GM12891 (cell line): ENCODE measurements around the gene IL1B.

Source experiments
- DNase-seq: peaks from one replicate; pipeline ENCODE4 v3.0.0; 2011; ENCODE audit warnings: low spot score; ENCODE audit not compliant: insufficient read length
- FAIRE-seq: peaks from 2 replicates; lab custom pipeline; 2011; peaks lifted over from hg19 to GRCh38; lab: Jason Lieb, UNC
- PAX5 ChIP-seq: IDR thresholded peaks from 2 replicates; pipeline ENCODE4 v1.6.1; 2011; ENCODE audit warnings: low read length, moderate library complexity, mild to moderate bottlenecking; ENCODE audit not compliant: insufficient read depth, severe bottlenecking
- POLR2A ChIP-seq: IDR thresholded peaks from 2 replicates; pipeline ENCODE4 v1.6.1; 2011; ENCODE audit warnings: low read depth, low read length, control low read depth
- POLR2AphosphoS5 ChIP-seq: IDR thresholded peaks from 2 replicates; pipeline ENCODE4 v1.6.1; 2011; ENCODE audit warnings: low read depth, low read length, control low read depth
- POU2F2 ChIP-seq: IDR thresholded peaks from 2 replicates; pipeline ENCODE4 v1.6.1; 2011; ENCODE audit warnings: low read depth, mild to moderate bottlenecking, control low read depth, low read length, moderate library complexity
- SPI1 ChIP-seq: IDR thresholded peaks from 2 replicates; pipeline ENCODE4 v1.6.1; 2011; ENCODE audit warnings: low read depth, low read length, control low read depth
- TAF1 ChIP-seq: IDR thresholded peaks from 2 replicates; pipeline ENCODE4 v1.6.1; 2011; ENCODE audit warnings: low read depth, low read length, control low read depth

The IL1B gene

DNA sequence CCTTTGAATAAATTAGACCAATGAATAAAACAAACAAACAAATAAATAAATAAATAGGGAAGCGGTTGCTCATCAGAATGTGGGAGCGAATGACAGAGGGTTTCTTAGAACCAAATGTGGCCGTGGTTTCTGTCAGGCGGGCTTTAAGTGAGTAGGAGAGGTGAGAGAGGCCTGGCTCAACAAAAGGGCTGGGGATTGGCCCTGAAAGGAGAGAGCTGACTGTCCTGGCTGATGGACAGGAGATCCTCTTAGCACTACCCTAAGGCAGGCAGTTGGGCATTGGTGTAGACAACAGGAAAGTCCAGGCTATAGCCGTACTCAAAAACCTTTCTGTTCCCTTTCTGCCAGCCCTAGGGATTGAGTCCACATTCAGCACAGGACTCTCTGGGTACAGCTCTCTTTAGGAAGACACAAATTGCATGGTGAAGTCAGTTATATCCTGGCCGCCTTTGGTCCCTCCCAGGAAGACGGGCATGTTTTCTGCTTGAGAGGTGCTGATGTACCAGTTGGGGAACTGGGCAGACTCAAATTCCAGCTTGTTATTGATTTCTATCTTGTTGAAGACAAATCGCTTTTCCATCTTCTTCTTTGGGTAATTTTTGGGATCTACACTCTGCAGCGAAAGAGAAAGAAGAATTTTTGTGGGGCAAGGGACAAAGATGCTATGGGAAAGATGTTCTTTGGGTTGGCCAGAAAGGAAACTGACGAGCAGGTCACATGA lies 6.5 kb downstream of the IL1B start:
- TF ChIP-seq POLR2A = no peak
- TF ChIP-seq TAF1 = no peak
- no peak for TF ChIP-seq SPI1
- TF ChIP-seq POU2F2 = no peak
- TF ChIP-seq POLR2AphosphoS5 = no peak
- no peak for TF ChIP-seq PAX5
- FAIRE-seq (no peak), DNase-seq (no peak)

DNA sequence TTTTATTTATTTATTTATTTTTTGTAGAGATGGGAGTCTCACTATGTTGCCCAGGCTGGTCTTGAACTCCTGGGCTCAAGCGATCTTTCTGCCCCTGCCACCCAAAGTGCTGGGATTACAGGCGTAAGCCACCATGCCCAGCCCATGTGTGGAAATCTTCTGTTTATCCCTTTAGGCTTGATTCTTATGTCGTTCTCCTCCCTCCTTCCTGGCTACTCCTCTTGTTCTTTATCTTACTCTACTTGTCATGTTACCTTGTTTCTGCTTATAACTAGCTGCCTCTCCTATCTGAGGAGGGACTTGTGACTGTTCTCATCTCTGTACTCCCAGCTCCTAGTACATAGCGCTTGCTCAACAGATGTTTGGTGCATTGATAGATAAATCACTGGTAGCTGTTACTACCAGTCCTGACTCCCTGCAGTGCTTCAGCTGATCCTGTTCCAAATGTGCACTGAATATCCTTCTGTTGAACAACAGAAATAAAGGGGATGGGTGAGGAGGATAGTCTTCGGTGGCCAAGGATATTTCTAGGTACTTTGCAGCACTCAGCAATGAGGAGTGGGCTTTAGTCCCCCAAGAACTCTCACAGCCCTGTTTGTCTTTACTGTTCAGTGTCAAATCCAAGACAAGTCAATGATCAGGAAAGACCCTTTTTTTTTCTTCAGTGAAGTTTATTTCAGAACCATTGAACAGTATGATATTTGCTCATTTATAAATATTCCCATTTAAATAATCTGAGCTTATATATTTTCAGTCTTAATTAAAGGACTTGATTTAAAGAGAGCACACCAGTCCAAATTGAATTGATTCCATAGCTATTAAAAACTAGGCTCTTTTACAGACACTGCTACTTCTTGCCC lies 7.2 kb downstream of the IL1B start:
- FAIRE-seq (no peak), DNase-seq (no peak)
- TF ChIP-seq TAF1 (no peak), POLR2A (no peak), PAX5 (no peak), SPI1 (no peak), POU2F2 (no peak), POLR2AphosphoS5 (no peak)

DNA sequence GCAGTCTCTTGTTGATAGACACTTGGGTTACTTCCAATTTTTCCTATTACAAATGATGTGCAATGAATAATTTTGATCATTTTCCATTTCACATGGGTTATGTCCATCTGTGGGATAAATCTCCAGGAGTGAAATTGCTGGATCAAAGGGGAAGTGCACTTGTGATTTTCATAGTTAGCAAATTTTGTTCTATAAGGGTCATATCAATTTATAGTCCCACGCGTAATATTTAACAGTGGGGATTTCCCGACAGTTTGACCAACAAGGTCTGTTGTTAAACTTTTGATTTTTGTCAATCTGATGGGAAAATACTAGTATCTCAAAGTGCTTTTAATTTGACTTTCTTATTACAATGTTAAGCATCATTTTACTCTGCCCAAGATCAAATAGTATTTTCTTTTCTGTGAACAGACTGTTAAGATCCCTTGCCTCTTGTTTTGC lies 8.3 kb downstream of the IL1B start:
- no peak for DNase-seq
- no peak for FAIRE-seq

DNA sequence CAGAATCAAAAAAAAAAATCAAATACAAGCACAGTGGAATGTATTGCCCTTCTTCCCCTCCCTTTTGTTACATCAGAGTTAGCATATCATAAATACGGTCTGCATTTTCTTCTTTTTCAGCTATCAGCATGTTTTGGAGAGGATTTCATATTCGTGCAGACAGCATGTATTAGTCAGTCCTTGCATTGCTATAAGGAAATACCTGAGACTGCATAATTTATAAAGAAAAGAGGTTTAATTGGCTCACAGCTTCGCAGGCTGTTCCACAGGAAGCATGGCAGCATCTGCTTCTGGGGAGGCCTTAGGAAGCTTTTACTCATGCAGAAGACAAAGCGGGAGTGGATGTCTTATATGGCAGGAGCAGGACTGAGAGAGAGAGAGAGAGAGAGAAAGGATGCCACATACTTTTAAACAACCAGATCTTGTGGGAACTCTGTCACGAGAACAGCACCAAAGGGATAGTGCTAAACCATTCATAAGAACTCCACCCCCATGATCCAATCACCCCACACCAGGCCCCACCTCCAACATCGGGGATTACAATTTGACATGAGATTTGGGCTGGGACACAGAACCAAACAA lies 8.9 kb downstream of the IL1B start:
- FAIRE-seq (no peak), DNase-seq (no peak)
- TF ChIP-seq POLR2AphosphoS5 = no peak
- TF ChIP-seq SPI1 = no peak
- no peak for TF ChIP-seq PAX5
- TF ChIP-seq POLR2A = no peak
- TF ChIP-seq TAF1 = no peak
- TF ChIP-seq POU2F2 = no peak

More for the DNA sequence above, 8.3 kb downstream of the IL1B start:
- TF ChIP-seq SPI1 (no peak), TAF1 (no peak), PAX5 (no peak), POU2F2 (no peak), POLR2AphosphoS5 (no peak), POLR2A (no peak)

DNA sequence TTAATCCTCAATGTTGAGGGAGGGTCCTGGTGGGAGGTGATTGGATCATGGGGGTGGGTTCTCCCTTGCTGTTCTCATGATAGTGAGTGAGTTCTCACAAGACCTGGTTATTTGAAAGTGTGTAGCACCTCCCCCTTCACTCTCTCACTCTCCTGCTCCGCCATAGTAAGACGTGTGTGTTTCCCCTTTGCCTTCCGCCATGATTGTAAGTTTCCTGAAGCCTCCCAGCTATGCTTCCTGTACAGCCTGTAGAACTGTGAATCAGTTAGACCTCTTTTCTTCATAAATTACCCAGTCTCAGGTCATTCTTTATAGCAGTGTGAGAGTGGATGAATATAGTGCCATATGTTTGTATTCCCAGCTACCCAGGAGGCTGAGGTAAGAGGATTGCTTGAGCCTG lies 9.6 kb downstream of the IL1B start:
- FAIRE-seq = no peak
- no peak for TF ChIP-seq SPI1
- no peak for TF ChIP-seq POLR2AphosphoS5
- TF ChIP-seq POLR2A = no peak
- TF ChIP-seq PAX5 = no peak
- TF ChIP-seq POU2F2 = no peak
- no peak for TF ChIP-seq TAF1
- no peak for DNase-seq

DNA sequence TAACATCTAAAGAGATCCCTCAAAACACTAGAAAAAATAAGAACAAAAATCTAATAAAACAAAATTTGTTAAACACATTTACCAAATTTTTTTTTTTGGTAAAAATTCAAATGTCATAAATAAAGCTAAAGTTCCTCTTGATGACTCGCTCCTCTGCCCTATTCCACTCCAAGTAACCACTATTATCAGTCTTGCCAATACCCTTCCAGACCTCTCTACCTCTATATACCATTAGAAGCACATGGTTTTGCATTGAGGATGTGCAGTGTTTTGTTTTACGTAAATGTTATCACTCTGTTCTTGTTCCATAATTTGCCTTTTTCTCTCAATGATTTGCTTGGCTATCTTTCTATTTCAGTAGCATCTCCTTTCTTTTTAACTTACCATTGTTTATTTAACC lies 10.9 kb downstream of the IL1B start:
- DNase-seq = no peak
- TF ChIP-seq PAX5 = no peak
- TF ChIP-seq POU2F2 = no peak
- no peak for TF ChIP-seq TAF1
- TF ChIP-seq POLR2AphosphoS5 = no peak
- TF ChIP-seq POLR2A = no peak
- no peak for TF ChIP-seq SPI1
- no peak for FAIRE-seq

DNA sequence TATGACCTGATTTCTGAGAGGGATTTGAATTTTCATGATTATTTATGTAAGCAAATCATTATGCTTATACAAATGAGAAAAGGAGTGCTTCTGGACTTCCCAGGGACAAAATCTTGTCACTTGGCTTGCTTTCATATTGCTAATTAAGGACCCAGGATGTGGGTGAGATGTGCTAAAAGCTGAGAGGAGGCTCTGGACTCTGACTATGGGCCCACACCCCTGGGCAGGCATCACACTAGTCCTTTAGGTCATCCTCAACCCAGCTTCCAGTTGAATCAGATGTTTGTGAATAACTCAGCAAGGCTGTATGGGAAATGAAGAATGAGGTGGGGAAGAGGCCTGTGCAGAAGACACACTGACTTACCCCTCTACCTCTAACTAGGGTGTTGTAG lies 11.9 kb downstream of the IL1B start:
- FAIRE-seq = no peak
- no peak for DNase-seq
- no peak for TF ChIP-seq POU2F2
- TF ChIP-seq PAX5 = no peak
- TF ChIP-seq TAF1 = no peak
- no peak for TF ChIP-seq POLR2AphosphoS5
- no peak for TF ChIP-seq SPI1
- TF ChIP-seq POLR2A = no peak

DNA sequence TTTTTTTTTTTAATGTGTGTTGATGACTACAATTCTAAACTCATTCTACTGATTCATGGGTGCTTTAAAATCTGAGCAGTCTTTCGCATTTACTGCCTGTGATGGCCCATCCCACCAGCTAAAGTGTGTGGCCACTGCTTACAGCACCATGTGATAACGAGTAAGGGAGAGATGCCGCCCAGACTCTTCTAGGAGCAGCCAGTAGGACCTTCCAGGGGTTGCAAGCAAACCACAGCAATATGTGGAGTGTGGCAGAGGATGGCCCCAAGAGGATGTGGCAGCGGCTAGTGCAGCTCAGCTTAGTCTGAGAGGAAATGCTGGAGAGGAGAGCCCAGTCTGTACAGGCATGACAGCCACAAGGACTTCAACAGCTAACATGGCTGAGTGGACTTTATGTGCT lies 14.9 kb downstream of the IL1B start:
- FAIRE-seq (no peak), DNase-seq (no peak)
- TF ChIP-seq POU2F2 (no peak), POLR2A (no peak), PAX5 (no peak), SPI1 (no peak), TAF1 (no peak), POLR2AphosphoS5 (no peak)

DNA sequence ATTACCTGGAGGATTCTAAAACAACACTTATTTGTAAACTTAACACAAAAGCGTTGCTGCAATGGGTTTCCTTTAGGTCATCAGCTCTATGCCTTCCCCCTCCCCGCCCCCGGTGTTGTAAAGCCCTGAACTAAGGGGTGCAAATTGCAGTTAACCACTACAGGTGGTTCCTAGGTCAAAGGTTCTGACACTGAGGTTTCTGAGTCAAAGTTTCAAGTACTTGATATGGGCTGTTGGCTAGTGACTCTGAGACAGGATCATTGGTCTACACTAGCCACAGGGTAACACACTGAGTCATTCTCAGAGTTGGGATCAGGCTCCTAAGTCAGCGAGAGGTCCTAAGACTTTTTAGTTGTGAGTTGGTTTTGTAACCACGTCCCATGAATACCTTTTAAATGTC lies 15.4 kb downstream of the IL1B start:
- peak; percentile 45 for FAIRE-seq
- TF ChIP-seq POLR2A (no peak), POLR2AphosphoS5 (no peak), TAF1 (no peak), POU2F2 (no peak), SPI1 (no peak), PAX5 (no peak)
- DNase-seq = peak; percentile 48

DNA sequence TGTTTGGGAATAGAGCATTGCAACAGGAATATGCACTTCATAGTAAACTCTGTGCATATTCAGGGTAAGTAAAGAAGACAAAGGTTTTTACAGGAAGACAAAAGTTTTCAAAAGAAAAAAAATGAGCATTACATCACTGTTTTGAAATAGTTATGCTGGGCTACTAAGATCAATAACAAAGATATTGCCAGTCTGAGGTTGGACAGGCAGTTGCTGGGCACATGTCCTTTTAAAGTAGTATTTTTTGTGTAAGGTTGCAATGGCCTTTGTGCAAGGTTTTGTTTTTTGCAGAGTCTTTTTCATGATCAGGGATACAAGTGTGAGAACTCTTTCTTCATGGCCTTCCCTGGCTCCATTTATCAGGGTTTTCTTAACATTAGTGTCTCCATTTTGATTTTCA lies 16.2 kb downstream of the IL1B start:
- FAIRE-seq (no peak), DNase-seq (no peak)
- TF ChIP-seq TAF1 (no peak), POLR2AphosphoS5 (no peak), POLR2A (no peak), POU2F2 (no peak), PAX5 (no peak), SPI1 (no peak)
